Measurements from ENCODE around the gene ESR1.
"Not testable (repeated sequence)": the region's sequence is repeated elsewhere in the genome, so short reads cannot be mapped to it uniquely, and the experiment has no call there.

ESR1 gene

GRCh38 chr6:152059909-152060308 lies 252.4 kb downstream of the ESR1 start:
- DNase-seq = no peak

DNA sequence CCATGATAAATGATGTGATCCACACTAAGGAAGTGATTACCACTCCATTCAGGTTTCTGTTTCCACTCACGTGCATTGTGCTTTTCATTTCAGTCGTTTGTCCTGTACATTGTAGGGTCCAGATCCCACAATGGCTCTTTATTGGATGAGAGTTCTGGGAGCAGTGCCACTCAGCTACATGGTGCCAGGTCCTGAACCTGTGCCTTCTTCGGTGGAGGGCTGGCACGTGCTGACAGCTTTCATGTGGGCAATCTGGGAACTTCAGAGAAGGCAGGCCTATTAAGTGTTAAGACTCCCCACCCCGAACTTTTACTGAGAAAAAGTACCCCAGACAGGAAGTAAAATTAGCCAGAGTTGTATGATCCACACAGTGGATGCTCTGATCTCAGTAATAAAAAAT lies 255.0 kb downstream of the ESR1 start:
- DNase-seq = no peak

- DNase-seq = no peak
Measured at GRCh38 chr6:152063170-152063921, 255.9 kb downstream of the ESR1 start.

DNA sequence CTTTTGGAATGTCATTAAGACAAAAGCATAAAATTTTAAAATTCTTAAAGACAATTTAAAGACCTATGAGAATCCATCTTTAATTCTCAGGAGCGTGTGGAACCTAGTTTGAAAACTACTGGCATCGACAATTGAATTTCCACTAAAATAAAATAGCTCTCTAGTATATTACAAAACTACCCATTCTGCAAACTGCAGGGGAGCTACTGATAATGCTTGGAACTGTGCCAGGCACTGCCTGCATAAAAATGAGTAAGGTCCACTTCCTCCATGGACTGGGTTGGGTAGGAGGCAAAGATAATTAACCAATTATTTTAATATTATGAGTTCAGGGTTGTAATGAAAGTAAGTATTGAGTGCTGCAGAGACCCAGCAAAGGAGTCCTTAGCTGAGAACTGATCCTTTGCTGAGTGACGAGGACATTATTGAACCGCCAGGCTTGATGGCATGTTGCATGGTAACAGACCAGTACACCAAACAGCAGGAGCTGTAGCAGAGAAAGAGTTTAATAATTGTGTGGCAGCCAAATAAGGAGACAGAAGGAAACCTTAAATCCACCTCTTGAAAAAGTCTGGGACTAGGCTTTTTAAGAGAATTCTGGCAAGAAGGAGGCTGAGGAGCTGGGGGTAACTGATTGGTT lies 261.3 kb downstream of the ESR1 start:
- DNase-seq = no peak

- no peak for DNase-seq
Measured at GRCh38 chr6:152070556-152070955, 263.1 kb downstream of the ESR1 start.

GRCh38 chr6:152071318-152071717 lies 263.8 kb downstream of the ESR1 start:
- no peak for DNase-seq

DNA sequence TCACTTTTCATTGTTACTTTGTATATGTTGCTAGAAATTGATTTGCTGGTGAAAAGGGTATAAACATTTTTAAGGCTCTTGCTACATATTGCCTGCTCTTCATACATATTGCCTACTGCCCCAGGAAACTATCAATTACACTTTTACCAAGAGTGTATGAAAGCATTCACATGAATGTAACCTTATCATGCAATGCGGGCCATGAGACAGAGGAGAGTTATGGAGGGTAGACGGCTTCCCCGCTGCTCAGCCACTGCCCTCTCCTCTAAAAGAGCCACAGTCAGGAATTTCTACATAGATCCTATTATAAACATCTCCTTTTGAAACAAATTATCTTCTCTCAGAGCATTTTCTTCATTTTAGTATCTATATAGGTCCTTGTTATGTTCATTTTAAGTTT lies 264.4 kb downstream of the ESR1 start:
- no peak for DNase-seq

GRCh38 chr6:152076242-152076641 lies 268.8 kb downstream of the ESR1 start:
- DNase-seq = not testable (repeated sequence)

- no peak for DNase-seq
Measured at GRCh38 chr6:152078001-152078400, 270.5 kb downstream of the ESR1 start.

DNA sequence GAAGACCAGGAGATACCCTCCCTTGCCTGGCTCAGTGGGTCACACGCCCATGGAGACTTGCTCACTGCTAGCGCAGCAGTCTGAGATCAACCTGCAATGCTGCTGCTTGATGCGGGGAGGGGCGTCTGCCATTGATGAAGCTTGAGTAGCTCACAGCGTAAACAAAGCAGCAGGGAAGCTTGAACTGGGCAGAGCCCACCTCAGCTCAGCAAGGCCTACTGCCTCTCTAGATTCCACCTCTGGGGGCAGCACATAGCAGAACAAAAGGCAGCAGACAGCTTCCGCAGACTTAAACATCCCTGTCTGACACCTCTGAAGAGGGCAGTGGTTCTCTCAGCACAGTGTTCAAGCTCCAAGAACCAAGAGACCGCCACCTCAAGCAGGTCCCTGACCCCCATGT lies 271.3 kb downstream of the ESR1 start:
- no peak for DNase-seq

- DNase-seq = no peak
Measured at GRCh38 chr6:152085451-152085921, 278.0 kb downstream of the ESR1 start.

GRCh38 chr6:152086223-152086873 lies 278.9 kb downstream of the ESR1 start:
- DNase-seq = no peak

- DNase-seq = no peak
Measured at GRCh38 chr6:152087096-152087495, 279.6 kb downstream of the ESR1 start.

DNA sequence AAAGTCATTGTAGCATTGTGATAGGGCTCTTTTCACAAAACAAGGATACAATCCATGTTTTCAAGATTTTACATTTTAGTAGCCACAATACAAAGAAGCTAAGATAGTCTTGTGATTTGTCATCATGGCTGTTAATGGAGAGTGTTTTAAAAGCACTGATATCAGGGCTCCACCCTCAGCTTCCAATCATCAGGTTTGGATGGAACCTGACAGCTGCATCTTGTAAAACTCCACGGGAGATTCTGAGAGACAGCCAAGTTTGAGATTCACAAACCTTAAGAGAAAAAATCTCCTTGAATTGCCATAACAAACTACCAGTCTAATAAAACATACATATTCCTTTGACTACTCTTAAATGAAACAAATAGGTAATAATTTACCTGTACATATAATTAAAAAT lies 280.2 kb downstream of the ESR1 start:
- DNase-seq = no peak

GRCh38 chr6:152089992-152090391 lies 282.5 kb downstream of the ESR1 start:
- no peak for DNase-seq

DNA sequence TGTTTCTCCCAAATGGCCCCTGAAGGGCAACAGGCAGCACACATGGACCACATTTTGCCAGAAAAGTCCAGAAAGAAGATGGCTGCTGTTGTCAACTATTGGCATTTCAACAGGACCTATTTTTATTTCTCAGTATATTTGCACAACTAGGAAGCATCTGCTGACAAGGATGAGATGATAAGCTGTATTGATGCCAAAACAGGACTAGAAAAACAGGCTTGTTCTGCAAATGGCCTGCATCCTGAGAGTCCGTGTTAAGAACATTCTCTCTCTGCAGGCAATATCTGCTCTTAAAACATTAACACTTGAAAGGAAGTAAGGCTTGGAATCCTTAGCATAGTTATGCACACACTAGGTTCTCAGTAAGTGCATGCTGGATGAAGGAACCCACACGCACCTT lies 283.7 kb downstream of the ESR1 start:
- DNase-seq = no peak

DNA sequence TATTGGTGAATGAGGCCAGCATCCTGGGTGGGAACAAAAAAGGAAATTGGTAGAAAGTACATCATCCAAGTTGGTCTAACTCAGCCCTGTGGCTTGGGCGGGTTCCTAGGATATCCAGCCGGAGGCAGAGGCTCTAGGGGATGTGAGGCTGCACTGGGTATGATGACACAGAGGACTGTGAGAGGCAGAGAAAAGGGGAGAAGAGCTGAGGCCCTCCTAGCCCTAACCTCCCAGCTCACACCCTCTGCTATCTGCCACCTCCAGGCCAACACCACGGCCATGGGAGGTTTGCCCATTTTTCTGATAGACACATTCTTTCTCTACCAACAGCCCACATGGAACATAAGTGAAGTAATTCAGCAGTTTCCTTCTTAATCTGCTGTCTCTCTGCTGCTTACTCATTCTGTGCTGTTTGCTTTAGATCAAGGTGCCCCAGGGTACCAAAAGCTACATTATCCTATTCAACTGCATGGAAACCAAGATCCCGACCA lies 284.4 kb downstream of the ESR1 start:
- DNase-seq = no peak

DNA sequence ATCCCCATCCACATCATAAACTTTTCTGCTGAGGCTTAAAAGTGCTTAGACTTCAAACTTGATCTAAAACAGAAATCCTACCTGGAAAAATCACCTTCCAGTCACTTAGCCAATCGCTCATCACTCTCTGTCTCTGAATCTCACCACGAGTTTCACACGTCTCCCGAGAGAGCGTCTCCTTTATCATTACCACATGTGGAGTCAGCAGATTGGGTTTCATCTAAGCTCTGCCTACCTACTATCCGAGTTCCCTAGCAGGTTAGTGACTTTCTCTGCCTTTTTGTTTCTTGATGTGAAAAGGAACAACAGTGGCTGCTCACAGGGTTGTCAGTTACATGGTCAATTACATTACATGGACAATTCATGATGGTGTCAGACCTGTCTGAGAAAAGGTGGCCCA lies 286.2 kb downstream of the ESR1 start:
- DNase-seq = no peak

DNA sequence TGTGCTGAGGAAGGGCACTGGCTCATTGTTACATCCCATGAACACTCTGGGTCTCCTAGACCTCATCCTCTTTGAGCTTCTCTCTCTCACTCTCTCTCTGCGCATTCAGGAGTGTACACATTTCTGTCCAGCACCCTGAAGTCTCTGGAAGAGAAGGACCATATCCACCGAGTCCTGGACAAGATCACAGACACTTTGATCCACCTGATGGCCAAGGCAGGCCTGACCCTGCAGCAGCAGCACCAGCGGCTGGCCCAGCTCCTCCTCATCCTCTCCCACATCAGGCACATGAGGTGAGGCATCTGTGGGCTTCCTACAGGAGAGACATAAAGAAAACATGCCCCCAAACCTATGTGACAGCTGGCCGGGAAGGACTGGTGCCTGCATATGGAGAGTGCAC lies 286.8 kb downstream of the ESR1 start:
- no peak for DNase-seq

DNA sequence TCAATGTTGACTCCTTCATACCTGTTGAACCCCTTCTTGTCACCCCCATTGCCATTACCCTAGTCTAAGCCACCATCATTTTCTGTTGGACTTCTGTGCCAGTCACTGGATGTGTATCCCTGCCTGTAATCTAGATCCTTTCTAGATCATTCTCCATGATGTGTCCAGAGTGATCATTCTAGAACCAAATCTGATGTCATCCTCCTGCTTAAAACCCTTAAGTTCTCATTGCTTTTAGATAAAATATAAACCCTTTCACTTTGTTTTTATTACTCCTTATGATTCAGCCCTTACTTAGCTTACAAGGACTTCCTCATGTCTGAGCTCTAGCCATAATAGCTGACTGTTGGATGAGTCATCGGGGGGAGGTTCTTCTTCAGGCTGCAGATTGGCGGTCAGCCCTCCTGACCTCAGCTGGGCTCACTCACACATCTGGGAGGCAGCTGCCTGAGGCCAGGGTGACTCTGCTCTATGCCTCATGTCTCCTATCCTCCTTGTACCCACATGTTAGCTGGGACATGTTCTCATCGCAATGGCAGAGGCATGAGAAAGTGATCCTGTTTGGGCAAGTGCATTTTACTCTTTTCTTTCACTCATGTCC lies 287.6 kb downstream of the ESR1 start:
- no peak for DNase-seq

DNA sequence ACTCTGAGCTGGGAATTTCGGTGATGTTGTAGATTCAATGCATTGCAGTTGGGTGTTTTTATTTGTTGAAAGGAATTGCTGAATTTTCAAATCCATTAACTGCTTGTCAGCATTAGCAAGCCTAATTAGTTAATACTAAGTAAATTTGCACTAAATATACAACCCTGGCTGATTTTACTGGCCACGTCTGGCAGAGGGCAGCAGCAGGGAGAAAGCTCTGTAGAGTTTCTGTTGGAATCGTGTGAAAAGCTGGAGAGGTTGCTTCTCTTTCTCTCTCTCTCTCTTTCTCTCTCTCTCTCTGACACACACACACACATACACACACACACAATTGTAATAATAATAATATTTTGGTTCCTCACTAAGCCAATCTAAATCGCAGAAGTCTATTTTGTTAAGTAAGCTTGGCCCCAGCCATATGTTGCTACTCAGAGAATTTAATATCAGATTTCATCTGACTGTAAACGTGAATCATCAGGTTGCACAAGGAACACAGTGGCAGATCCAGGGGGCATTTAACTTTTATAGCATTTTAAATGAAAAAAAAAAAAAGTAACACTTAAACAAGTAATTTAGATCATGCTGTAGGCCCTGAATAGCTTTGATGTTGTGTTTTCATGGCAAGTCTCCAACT lies 289.5 kb downstream of the ESR1 start:
- no peak for DNase-seq

GRCh38 chr6:152098683-152099082 lies 291.2 kb downstream of the ESR1 start:
- DNase-seq = no peak
